Right renal pelvis (tissue), 4 donors: ENCODE results near the gene PTPRG. TPM values are rescaled to one million over a fixed set of nuclear protein-coding genes. Genes with fewer than 3 reads are reported as not detected.
"Not testable (repeated sequence)": the region's sequence is repeated elsewhere in the genome, so short reads cannot be mapped to it uniquely, and the experiment has no call there.

Source experiments
- DNase-seq, 4 donors: peaks; one replicate each; pipeline ENCODE4 v3.0.0-alpha.2; 2013; ENCODE audit warnings: low read depth in 4 of 4, low spot score in 3 of 4, missing footprints in 1 of 4
- polyA plus RNA-seq, 4 donors: library from polyadenylated mRNA; unstranded; fragments of 120-200 nt; gene quantifications; one replicate each; pipeline ENCODE4 v1.2.1, GENCODE V29; 2013; ENCODE audit not compliant: insufficient read length in 4 of 4

PTPRG gene
- polyA plus RNA-seq, 4 donors: 76.3 to 93.4 (median 85.3) TPM

GRCh38 chr3:61679026-61679425 lies 117.7 kb downstream of the PTPRG start:
- no peak for DNase-seq

- no peak for DNase-seq
These were observed 119.2 kb downstream of the PTPRG start for GRCh38 chr3:61680617-61681016.

GRCh38 chr3:61681636-61682035 lies 120.3 kb downstream of the PTPRG start:
- no peak for DNase-seq

- no peak for DNase-seq
These were observed 121.5 kb downstream of the PTPRG start for GRCh38 chr3:61682671-61683548.

- DNase-seq: no peak
These were observed 122.3 kb downstream of the PTPRG start for GRCh38 chr3:61683549-61684236.

- no peak for DNase-seq
These were observed 123.0 kb downstream of the PTPRG start for GRCh38 chr3:61684386-61684785.

GRCh38 chr3:61685755-61686154 lies 124.4 kb downstream of the PTPRG start:
- peak in 1 of 4 donors; percentile 43 for DNase-seq

- DNase-seq: no peak
These were observed 124.9 kb downstream of the PTPRG start for GRCh38 chr3:61686228-61686648.

GRCh38 chr3:61687206-61687605 lies 125.8 kb downstream of the PTPRG start:
- DNase-seq: no peak

- no peak for DNase-seq
These were observed 126.4 kb downstream of the PTPRG start for GRCh38 chr3:61687663-61688306.

- no peak for DNase-seq
These were observed 127.1 kb downstream of the PTPRG start for GRCh38 chr3:61688307-61688984.

GRCh38 chr3:61690016-61690415 lies 128.6 kb downstream of the PTPRG start:
- no peak for DNase-seq

GRCh38 chr3:61691466-61691865 lies 130.1 kb downstream of the PTPRG start:
- no peak for DNase-seq

- no peak for DNase-seq
These were observed 135.9 kb downstream of the PTPRG start for GRCh38 chr3:61697301-61697700.

GRCh38 chr3:61698278-61699072 lies 137.1 kb downstream of the PTPRG start:
- DNase-seq: not testable (repeated sequence)

GRCh38 chr3:61699622-61700021 lies 138.3 kb downstream of the PTPRG start:
- DNase-seq: no peak

- DNase-seq: no peak
These were observed 139.6 kb downstream of the PTPRG start for GRCh38 chr3:61701011-61701410.

GRCh38 chr3:61702453-61702852 lies 141.1 kb downstream of the PTPRG start:
- DNase-seq: no peak

GRCh38 chr3:61704807-61705206 lies 143.4 kb downstream of the PTPRG start:
- DNase-seq: no peak

GRCh38 chr3:61707492-61707891 lies 146.1 kb downstream of the PTPRG start:
- no peak for DNase-seq
